ENCODE results near the gene CABCOCO1.

DNA sequence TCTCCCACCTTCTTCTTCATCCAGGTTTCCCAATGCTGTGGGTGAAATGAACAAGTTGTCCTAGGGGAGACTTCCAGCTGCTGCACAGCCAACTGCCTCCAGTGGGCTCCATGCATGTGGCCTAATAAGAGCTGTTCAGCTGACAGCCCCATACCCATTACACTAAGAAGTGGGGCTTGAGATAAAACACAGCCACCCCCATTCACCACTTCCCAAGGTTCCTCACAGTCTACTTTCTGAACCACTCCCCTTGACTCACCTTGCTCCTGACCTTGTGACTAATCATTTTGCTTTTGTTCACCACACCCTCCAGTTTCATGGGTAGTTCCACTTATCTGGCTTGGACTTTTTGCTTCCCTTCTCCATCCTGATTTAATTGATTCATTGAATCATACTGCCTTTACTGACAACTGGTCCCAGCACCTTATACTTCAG lies 119.3 kb downstream of the CABCOCO1 start:
- TF ChIP-seq SUZ12 (IDR thresholded peaks at IDR 0.05) (no peak), ELF4 (IDR thresholded peaks at IDR 0.05) (no peak), BHLHE40 (IDR thresholded peaks at IDR 0.05; ENCODE audit: borderline replicate concordance) (no peak), SP1 (IDR thresholded peaks at IDR 0.05) (no peak), TARDBP (IDR thresholded peaks at IDR 0.05) (no peak), ZNF384 (IDR thresholded peaks at IDR 0.05) (no peak), HDGF (IDR thresholded peaks at IDR 0.05; ENCODE audit: borderline replicate concordance) (no peak), L3MBTL2 (conservative IDR thresholded peaks at IDR 0.05) (no peak), FOXA1 (IDR thresholded peaks at IDR 0.05) (no peak), LEF1 (IDR thresholded peaks at IDR 0.05; ENCODE audit: borderline replicate concordance) (no peak), FOXM1 (IDR thresholded peaks at IDR 0.05; ENCODE audit: borderline replicate concordance) (no peak), FOXK2 (IDR thresholded peaks at IDR 0.05) (no peak), CTBP1 (IDR thresholded peaks at IDR 0.05; ENCODE audit: borderline replicate concordance) (no peak)
- TF ChIP-seq, protein P1, sequence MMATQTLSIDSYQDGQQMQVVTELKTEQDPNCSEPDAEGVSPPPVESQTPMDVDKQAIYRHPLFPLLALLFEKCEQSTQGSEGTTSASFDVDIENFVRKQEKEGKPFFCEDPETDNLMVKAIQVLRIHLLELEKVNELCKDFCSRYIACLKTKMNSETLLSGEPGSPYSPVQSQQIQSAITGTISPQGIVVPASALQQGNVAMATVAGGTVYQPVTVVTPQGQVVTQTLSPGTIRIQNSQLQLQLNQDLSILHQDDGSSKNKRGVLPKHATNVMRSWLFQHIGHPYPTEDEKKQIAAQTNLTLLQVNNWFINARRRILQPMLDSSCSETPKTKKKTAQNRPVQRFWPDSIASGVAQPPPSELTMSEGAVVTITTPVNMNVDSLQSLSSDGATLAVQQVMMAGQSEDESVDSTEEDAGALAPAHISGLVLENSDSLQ (IDR thresholded peaks at IDR 0.05) = no peak
